Kidney epithelial cell (primary cell): ENCODE results near the gene GDPGP1. TPM values are rescaled to one million over a fixed set of nuclear protein-coding genes. Genes with fewer than 3 reads are reported as not detected.

ENCODE experiments used
- DNase-seq: peaks from one replicate; pipeline ENCODE4 v3.0.0-alpha.2; 2010; ENCODE audit warnings: low read depth
- H3K27me3 ChIP-seq: 2 replicates; pipeline ENCODE4 v1.6.0; 2011; ENCODE audit warnings: low read length; ENCODE audit not compliant: control insufficient read depth, insufficient read depth
- H3K36me3 ChIP-seq: 2 replicates; pipeline ENCODE4 v1.5.1; 2011; ENCODE audit warnings: low read length; ENCODE audit not compliant: control insufficient read depth, insufficient read depth
- H3K4me3 ChIP-seq: 2 replicates; pipeline ENCODE4 v1.5.1; 2011; ENCODE audit warnings: low read depth, mild to moderate bottlenecking, control low read depth, low read length
- total RNA-seq: library from RNA; depleted of rRNA; stranded (reverse); fragments of >200 nt; gene quantifications from 2 replicates; pipeline ENCODE4 v1.2.3, GENCODE V29; 2015
- TF ChIP-seq, protein P1 (sequence below): IDR thresholded peaks from 2 replicates; pipeline ENCODE4 v1.5.1; 2011; ENCODE audit warnings: mild to moderate bottlenecking, moderate library complexity, low read length, control low read depth, inconsistent platforms; ENCODE audit not compliant: insufficient read depth, poor library complexity, severe bottlenecking

The GDPGP1 gene
- total RNA-seq, 1 donor from 2014 or later = 8.1 TPM

DNA sequence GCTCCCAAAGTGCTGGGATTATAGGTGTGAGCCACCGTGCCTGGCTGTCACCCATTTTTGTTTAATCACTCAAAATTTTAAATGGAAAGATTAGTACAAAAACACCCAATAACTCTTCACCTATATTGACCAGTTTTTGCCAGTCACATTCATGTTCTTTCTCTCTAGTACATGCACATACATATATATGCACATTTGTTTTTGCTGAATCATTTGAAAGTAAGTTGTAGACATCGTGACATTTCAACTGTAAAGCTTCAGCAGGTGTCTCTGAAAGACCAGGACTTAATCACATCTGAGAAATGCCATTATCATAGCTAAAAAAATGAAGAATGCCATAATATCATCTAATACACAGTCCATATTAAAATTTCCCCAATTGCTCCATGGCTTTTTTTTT is 39.4 kb upstream of the GDPGP1 start:
- no peak for DNase-seq

GRCh38 chr15:90200534-90201129 is 33.4 kb upstream of the GDPGP1 start:
- Histone ChIP-seq H3K27me3 (no peaks in the 10 kb centered on the region), H3K36me3 (peaks cover 3% of the 10 kb centered on the region), H3K4me3 (peak overlapping the region; percentile 92)
- TF ChIP-seq, protein P1, sequence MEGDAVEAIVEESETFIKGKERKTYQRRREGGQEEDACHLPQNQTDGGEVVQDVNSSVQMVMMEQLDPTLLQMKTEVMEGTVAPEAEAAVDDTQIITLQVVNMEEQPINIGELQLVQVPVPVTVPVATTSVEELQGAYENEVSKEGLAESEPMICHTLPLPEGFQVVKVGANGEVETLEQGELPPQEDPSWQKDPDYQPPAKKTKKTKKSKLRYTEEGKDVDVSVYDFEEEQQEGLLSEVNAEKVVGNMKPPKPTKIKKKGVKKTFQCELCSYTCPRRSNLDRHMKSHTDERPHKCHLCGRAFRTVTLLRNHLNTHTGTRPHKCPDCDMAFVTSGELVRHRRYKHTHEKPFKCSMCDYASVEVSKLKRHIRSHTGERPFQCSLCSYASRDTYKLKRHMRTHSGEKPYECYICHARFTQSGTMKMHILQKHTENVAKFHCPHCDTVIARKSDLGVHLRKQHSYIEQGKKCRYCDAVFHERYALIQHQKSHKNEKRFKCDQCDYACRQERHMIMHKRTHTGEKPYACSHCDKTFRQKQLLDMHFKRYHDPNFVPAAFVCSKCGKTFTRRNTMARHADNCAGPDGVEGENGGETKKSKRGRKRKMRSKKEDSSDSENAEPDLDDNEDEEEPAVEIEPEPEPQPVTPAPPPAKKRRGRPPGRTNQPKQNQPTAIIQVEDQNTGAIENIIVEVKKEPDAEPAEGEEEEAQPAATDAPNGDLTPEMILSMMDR = no peak
- no peak for DNase-seq

More for the DNA sequence above, 39.4 kb upstream of the GDPGP1 start:
- H3K27me3 ChIP-seq = no peaks in the 10 kb centered on the region
- H3K36me3 ChIP-seq = peaks cover 1% of the 10 kb centered on the region
- no peak overlapping the region for H3K4me3 ChIP-seq
- TF ChIP-seq, protein P1 = no peak

- DNase-seq = no peak
- Histone ChIP-seq H3K36me3 (peaks cover 3% of the 10 kb centered on the region), H3K27me3 (no peaks in the 10 kb centered on the region), H3K4me3 (peak within 1 kb of the TSS; percentile 92)
- TF ChIP-seq, protein P1 = no peak
Observed at GRCh38 chr15:90201130-90201943, 32.7 kb upstream of the GDPGP1 start, which contains the start of gene SEMA4B. SEMA4B (plus strand) TSS chr15:90201330; CDS start chr15:90201579, 249 bp downstream.

DNA sequence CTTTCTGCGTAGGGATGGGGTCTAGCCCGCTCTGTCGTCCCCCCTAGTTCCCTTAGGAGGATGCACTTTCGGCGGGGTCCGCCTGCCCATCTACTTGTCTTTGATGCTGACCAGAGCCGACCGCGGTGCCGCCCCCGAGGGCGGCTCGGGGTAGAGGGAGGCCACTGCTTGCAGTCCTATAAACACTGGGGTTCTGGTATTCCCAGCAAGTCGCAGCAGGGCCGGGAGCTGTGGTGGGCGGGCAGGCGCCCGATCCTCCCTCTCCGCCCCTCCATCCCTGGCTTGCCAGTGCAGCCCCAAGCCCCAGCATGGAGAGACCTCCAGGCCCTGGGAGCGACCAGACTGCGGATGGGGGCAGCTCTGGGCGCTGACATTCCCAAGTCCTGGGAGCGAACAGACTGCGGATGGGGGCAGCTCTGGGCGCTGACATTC is 32.0 kb upstream of the GDPGP1 start:
- TF ChIP-seq, protein P1 = no peak
- no peak for DNase-seq
- Histone ChIP-seq H3K4me3 (peak overlapping the region; percentile 92), H3K36me3 (peaks cover 3% of the 10 kb centered on the region), H3K27me3 (no peaks in the 10 kb centered on the region)

- TF ChIP-seq, protein P1 = no peak
- Histone ChIP-seq H3K27me3 (no peaks in the 10 kb centered on the region), H3K4me3 (peak overlapping the region; percentile 92), H3K36me3 (peaks cover 3% of the 10 kb centered on the region)
- DNase-seq = no peak
Observed at GRCh38 chr15:90202929-90203328, 31.1 kb upstream of the GDPGP1 start.
